NT2/D1 (cell line): ENCODE measurements around the gene N4BP2.

Experiments used
- YY1 ChIP-seq: IDR thresholded peaks from 2 replicates; pipeline ENCODE4 v1.6.1; 2011; ENCODE audit not compliant: insufficient read length, insufficient read depth
- ZNF274 ChIP-seq: IDR thresholded peaks from 2 replicates; pipeline ENCODE4 v1.6.1; 2011; ENCODE audit warnings: mild to moderate bottlenecking, low read depth, low read length

GRCh38 chr4:40182001-40182400 is 125.4 kb downstream of the N4BP2 start:
- TF ChIP-seq ZNF274 (no peak), YY1 (no peak)
